ENCODE measurements around the gene NFU1. TPM values are rescaled to one million over a fixed set of nuclear protein-coding genes. Genes with fewer than 3 reads are reported as not detected.

NFU1 gene
- polyA plus RNA-seq (2013, experiment 1 of 4): 52.8 TPM
- 51.1 TPM for polyA plus RNA-seq (2013, experiment 2 of 4)
- polyA plus RNA-seq (2013, experiment 3 of 4): 57.7 TPM
- polyA plus RNA-seq (2013, experiment 4 of 4): 59.1 TPM

- Histone ChIP-seq H3K4me3 (ENCODE audit: insufficient read depth, low read depth, low read length) (peak within 1 kb of the TSS; percentile 90), H3K27ac (ENCODE audit: insufficient read depth, low read depth, low read length, poor library complexity, severe bottlenecking) (peak within 1 kb of the TSS; percentile 83), H3K27me3 (ENCODE audit: control insufficient read depth, insufficient read depth, low read length, poor library complexity, severe bottlenecking) (no peaks in the 10 kb centered on the region), H3K9me3 (ENCODE audit: control insufficient read depth, low read length) (no peaks in the 10 kb centered on the region), H3K36me3 (ENCODE audit: control insufficient read depth, insufficient read depth, low read length) (no peaks in the 10 kb centered on the region), H3K4me1 (ENCODE audit: control insufficient read depth, insufficient read depth, low read length) (peaks cover 11% of the 10 kb centered on the region)
- 4 to 5% methylated on average over 60 of the region's 60 CpGs for WGBS, 2 experiments
Observed at GRCh38 chr2:69436938-69437750, at the start of gene NFU1. Gene NFU1 (minus strand): TSS chr2:69437435. CDS start chr2:69437422, 13 bp downstream.

DNA sequence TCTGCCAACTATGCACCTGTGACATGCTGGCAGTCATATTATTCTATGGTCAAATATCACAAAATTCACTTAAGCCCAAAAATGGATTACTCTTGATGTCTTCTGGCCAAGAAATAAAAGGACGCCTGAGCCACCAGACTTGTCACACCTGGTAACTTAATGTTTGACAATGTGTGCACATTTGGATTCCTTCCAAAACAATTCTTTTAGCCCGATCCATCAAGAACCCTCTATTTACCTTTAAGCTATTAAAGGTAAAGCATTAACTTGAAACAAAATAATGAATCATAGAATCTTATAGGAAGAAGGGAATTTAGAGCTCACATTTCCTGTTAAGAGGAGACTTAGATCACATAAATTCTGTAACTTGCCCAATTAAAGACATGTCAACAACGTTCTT lies 46.5 kb upstream of the NFU1 start:
- Histone ChIP-seq H3K9me3 (ENCODE audit: control insufficient read depth, low read length) (no peaks in the 10 kb centered on the region), H3K4me1 (ENCODE audit: control insufficient read depth, insufficient read depth, low read length) (no peaks in the 10 kb centered on the region), H3K4me3 (ENCODE audit: insufficient read depth, low read depth, low read length) (no peak overlapping the region), H3K27me3 (ENCODE audit: control insufficient read depth, insufficient read depth, low read length, poor library complexity, severe bottlenecking) (no peaks in the 10 kb centered on the region), H3K36me3 (ENCODE audit: control insufficient read depth, insufficient read depth, low read length) (no peaks in the 10 kb centered on the region), H3K27ac (ENCODE audit: insufficient read depth, low read depth, low read length, poor library complexity, severe bottlenecking) (no peak overlapping the region)
- WGBS, 2 experiments: 93 to 98% methylated on average over 2 to 3 of the region's 3 CpGs

DNA sequence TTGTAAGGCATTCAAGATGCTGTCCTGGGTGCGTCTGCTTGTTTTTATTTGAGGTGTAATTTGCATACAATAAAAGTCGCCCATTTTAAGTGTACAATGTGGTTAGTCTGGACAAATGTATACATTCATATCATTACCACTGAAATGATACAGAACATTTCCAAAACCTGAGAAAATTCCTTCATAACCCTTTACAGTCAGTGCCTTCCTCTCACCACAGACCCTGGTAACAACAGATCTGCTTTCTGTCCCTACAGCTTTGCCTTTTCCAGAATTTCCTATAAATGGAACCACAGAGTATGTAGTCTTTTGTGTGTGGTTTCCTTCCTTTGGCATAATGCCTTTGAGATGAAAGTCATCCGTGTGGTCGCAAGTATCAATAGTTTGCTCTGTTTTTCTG lies 45.8 kb upstream of the NFU1 start:
- Histone ChIP-seq H3K27me3 (ENCODE audit: control insufficient read depth, insufficient read depth, low read length, poor library complexity, severe bottlenecking) (no peaks in the 10 kb centered on the region), H3K4me1 (ENCODE audit: control insufficient read depth, insufficient read depth, low read length) (no peaks in the 10 kb centered on the region), H3K9me3 (ENCODE audit: control insufficient read depth, low read length) (no peaks in the 10 kb centered on the region), H3K36me3 (ENCODE audit: control insufficient read depth, insufficient read depth, low read length) (no peaks in the 10 kb centered on the region), H3K27ac (ENCODE audit: insufficient read depth, low read depth, low read length, poor library complexity, severe bottlenecking) (no peak overlapping the region), H3K4me3 (ENCODE audit: insufficient read depth, low read depth, low read length) (no peak overlapping the region)
- 95% methylated on average over 3 to 4 of the region's 4 CpGs for WGBS, 2 experiments

- WGBS, 2 experiments: 98 to 100% methylated on average over 3 of the region's 3 CpGs
- no peaks in the 10 kb centered on the region for H3K4me1 ChIP-seq (ENCODE audit: control insufficient read depth, insufficient read depth, low read length)
- no peak overlapping the region for H3K4me3 ChIP-seq (ENCODE audit: insufficient read depth, low read depth, low read length)
- no peaks in the 10 kb centered on the region for H3K27me3 ChIP-seq (ENCODE audit: control insufficient read depth, insufficient read depth, low read length, poor library complexity, severe bottlenecking)
- H3K27ac ChIP-seq (ENCODE audit: insufficient read depth, low read depth, low read length, poor library complexity, severe bottlenecking): no peak overlapping the region
- H3K36me3 ChIP-seq (ENCODE audit: control insufficient read depth, insufficient read depth, low read length): no peaks in the 10 kb centered on the region
- H3K9me3 ChIP-seq (ENCODE audit: control insufficient read depth, low read length): no peaks in the 10 kb centered on the region
Observed at GRCh38 chr2:69482471-69482870, 45.2 kb upstream of the NFU1 start.

GRCh38 chr2:69481421-69481820 lies 44.2 kb upstream of the NFU1 start:
- WGBS, 2 experiments: 89 to 97% methylated on average over 1 of the region's 1 CpG
- Histone ChIP-seq H3K27me3 (ENCODE audit: control insufficient read depth, insufficient read depth, low read length, poor library complexity, severe bottlenecking) (no peaks in the 10 kb centered on the region), H3K9me3 (ENCODE audit: control insufficient read depth, low read length) (no peaks in the 10 kb centered on the region)

GRCh38 chr2:69477627-69478026 lies 40.4 kb upstream of the NFU1 start:
- Histone ChIP-seq H3K36me3 (ENCODE audit: control insufficient read depth, insufficient read depth, low read length) (no peaks in the 10 kb centered on the region), H3K4me1 (ENCODE audit: control insufficient read depth, insufficient read depth, low read length) (no peaks in the 10 kb centered on the region), H3K27ac (ENCODE audit: insufficient read depth, low read depth, low read length, poor library complexity, severe bottlenecking) (no peak overlapping the region), H3K9me3 (ENCODE audit: control insufficient read depth, low read length) (no peaks in the 10 kb centered on the region), H3K27me3 (ENCODE audit: control insufficient read depth, insufficient read depth, low read length, poor library complexity, severe bottlenecking) (no peaks in the 10 kb centered on the region), H3K4me3 (ENCODE audit: insufficient read depth, low read depth, low read length) (no peak overlapping the region)
- WGBS, 2 experiments: 88 to 96% methylated on average over 1 of the region's 1 CpG

More at GRCh38 chr2:69481421-69481820, 44.2 kb upstream of the NFU1 start:
- H3K4me1 ChIP-seq (ENCODE audit: control insufficient read depth, insufficient read depth, low read length): no peaks in the 10 kb centered on the region
- no peak overlapping the region for H3K4me3 ChIP-seq (ENCODE audit: insufficient read depth, low read depth, low read length)
- H3K36me3 ChIP-seq (ENCODE audit: control insufficient read depth, insufficient read depth, low read length): no peaks in the 10 kb centered on the region
- H3K27ac ChIP-seq (ENCODE audit: insufficient read depth, low read depth, low read length, poor library complexity, severe bottlenecking): no peak overlapping the region

DNA sequence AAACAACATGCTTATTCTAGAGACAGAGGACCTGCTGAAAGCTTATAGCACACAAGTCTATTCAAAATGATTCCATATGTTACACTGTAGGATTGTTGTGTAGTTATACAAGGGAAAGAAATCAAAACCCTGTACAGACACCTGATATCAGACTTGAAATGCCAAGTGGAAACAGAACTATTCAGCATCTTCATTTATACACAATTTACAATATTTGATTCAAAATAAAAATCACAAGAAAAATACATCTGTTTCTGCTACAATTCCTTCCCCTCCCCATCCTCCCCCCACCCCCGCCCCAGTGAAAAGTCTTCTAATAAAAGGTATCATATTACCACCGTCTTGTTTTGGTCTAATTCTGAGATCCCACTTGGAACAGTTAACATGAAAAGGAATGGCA lies 37.5 kb upstream of the NFU1 start:
- Histone ChIP-seq H3K27ac (ENCODE audit: insufficient read depth, low read depth, low read length, poor library complexity, severe bottlenecking) (no peak overlapping the region), H3K4me3 (ENCODE audit: insufficient read depth, low read depth, low read length) (no peak overlapping the region), H3K4me1 (ENCODE audit: control insufficient read depth, insufficient read depth, low read length) (no peaks in the 10 kb centered on the region), H3K27me3 (ENCODE audit: control insufficient read depth, insufficient read depth, low read length, poor library complexity, severe bottlenecking) (no peaks in the 10 kb centered on the region), H3K9me3 (ENCODE audit: control insufficient read depth, low read length) (no peaks in the 10 kb centered on the region), H3K36me3 (ENCODE audit: control insufficient read depth, insufficient read depth, low read length) (no peaks in the 10 kb centered on the region)
- WGBS, 2 experiments: 93 to 100% methylated on average over 1 of the region's 2 CpGs

GRCh38 chr2:69471793-69472192 lies 34.6 kb upstream of the NFU1 start:
- Histone ChIP-seq H3K9me3 (ENCODE audit: control insufficient read depth, low read length) (no peaks in the 10 kb centered on the region), H3K27me3 (ENCODE audit: control insufficient read depth, insufficient read depth, low read length, poor library complexity, severe bottlenecking) (no peaks in the 10 kb centered on the region), H3K4me1 (ENCODE audit: control insufficient read depth, insufficient read depth, low read length) (no peaks in the 10 kb centered on the region), H3K27ac (ENCODE audit: insufficient read depth, low read depth, low read length, poor library complexity, severe bottlenecking) (no peak overlapping the region), H3K4me3 (ENCODE audit: insufficient read depth, low read depth, low read length) (no peak overlapping the region), H3K36me3 (ENCODE audit: control insufficient read depth, insufficient read depth, low read length) (no peaks in the 10 kb centered on the region)
- 80 to 96% methylated on average over 2 of the region's 2 CpGs for WGBS, 2 experiments

- Histone ChIP-seq H3K9me3 (ENCODE audit: control insufficient read depth, low read length) (no peaks in the 10 kb centered on the region), H3K27me3 (ENCODE audit: control insufficient read depth, insufficient read depth, low read length, poor library complexity, severe bottlenecking) (no peaks in the 10 kb centered on the region), H3K4me1 (ENCODE audit: control insufficient read depth, insufficient read depth, low read length) (no peaks in the 10 kb centered on the region), H3K27ac (ENCODE audit: insufficient read depth, low read depth, low read length, poor library complexity, severe bottlenecking) (no peak overlapping the region), H3K4me3 (ENCODE audit: insufficient read depth, low read depth, low read length) (no peak overlapping the region), H3K36me3 (ENCODE audit: control insufficient read depth, insufficient read depth, low read length) (no peaks in the 10 kb centered on the region)
- 55 to 67% methylated on average over 4 to 5 of the region's 5 CpGs for WGBS, 2 experiments
Observed at GRCh38 chr2:69470911-69471310, 33.7 kb upstream of the NFU1 start.

GRCh38 chr2:69469784-69470183 lies 32.5 kb upstream of the NFU1 start:
- Histone ChIP-seq H3K27me3 (ENCODE audit: control insufficient read depth, insufficient read depth, low read length, poor library complexity, severe bottlenecking) (no peaks in the 10 kb centered on the region), H3K27ac (ENCODE audit: insufficient read depth, low read depth, low read length, poor library complexity, severe bottlenecking) (no peak overlapping the region), H3K36me3 (ENCODE audit: control insufficient read depth, insufficient read depth, low read length) (no peaks in the 10 kb centered on the region), H3K4me1 (ENCODE audit: control insufficient read depth, insufficient read depth, low read length) (no peaks in the 10 kb centered on the region), H3K9me3 (ENCODE audit: control insufficient read depth, low read length) (no peaks in the 10 kb centered on the region), H3K4me3 (ENCODE audit: insufficient read depth, low read depth, low read length) (no peak overlapping the region)
- 88 to 100% methylated on average over 1 of the region's 1 CpG for WGBS, 2 experiments

Measured in ectodermal cell (in vitro differentiated cells).